Retinal pigment epithelial cell (primary cell): ENCODE measurements around the gene MBD5.

Source experiments
- DNase-seq: peaks from one replicate; pipeline ENCODE4 v3.0.0-alpha.2; 2010; ENCODE audit warnings: low read depth
- H3K4me3 ChIP-seq: 2 replicates; pipeline ENCODE4 v1.5.1; 2011; ENCODE audit warnings: mild to moderate bottlenecking, low read length, control low read depth, moderate library complexity
- CTCF ChIP-seq: conservative IDR thresholded peaks from 2 replicates; pipeline ENCODE4 v1.5.1; 2011; ENCODE audit warnings: low read depth, low read length, control low read depth, inconsistent platforms

MBD5 gene

GRCh38 chr2:148255929-148256328, 235.0 kb downstream of the MBD5 start:
- no peak for DNase-seq
- H3K4me3 ChIP-seq, result no peak overlapping the region
- TF ChIP-seq CTCF, result no peak

DNA sequence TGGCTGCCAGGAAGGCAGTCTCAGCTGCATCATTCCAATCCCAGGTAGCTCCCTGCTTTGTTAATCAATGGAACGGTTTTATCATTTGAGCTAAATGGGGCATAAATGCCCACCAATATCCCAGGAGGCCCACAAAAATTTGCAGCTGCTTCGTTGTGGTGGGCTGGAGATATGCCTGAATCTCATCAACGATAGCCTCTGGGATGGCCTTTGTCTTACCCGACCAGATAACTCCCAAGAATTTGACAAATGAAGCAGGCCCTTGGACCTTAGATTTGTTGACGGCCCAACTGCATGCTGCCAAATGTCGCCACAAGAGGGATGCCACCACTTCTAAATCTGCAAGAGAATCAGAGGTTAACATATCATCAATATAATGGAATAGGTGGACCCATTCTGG, 236.4 kb downstream of the MBD5 start:
- DNase-seq, result no peak
- no peak for TF ChIP-seq CTCF
- H3K4me3 ChIP-seq, result no peak overlapping the region

DNA sequence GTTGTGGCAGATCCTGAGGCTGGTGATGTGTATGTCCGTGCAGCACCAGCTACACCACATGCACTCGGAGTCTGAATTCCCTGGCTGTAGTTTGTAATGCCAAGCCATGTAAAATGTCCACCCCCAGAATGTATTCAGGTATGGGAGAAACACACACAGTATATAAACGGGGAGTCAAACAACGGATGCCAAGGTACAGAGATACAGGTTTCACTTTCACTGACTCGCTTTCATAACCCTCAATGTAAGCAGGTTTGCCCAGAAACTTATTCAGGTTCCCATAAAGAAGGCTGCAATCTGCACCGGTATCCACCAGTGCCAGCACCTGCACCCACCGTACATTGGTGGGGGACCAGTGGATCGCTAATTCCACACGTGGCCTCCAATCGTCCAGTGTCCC, 237.2 kb downstream of the MBD5 start:
- H3K4me3 ChIP-seq, result no peak overlapping the region
- no peak for DNase-seq
- no peak for TF ChIP-seq CTCF

GRCh38 chr2:148259674-148260073, 238.8 kb downstream of the MBD5 start:
- TF ChIP-seq CTCF, result no peak
- no peak overlapping the region for H3K4me3 ChIP-seq
- no peak for DNase-seq

- H3K4me3 ChIP-seq, result no peak overlapping the region
- no peak for DNase-seq
- no peak for TF ChIP-seq CTCF
These were observed 243.0 kb downstream of the MBD5 start for GRCh38 chr2:148263890-148264289.

- no peak overlapping the region for H3K4me3 ChIP-seq
- no peak for DNase-seq
- no peak for TF ChIP-seq CTCF
These were observed 252.3 kb downstream of the MBD5 start for GRCh38 chr2:148273158-148273691.

DNA sequence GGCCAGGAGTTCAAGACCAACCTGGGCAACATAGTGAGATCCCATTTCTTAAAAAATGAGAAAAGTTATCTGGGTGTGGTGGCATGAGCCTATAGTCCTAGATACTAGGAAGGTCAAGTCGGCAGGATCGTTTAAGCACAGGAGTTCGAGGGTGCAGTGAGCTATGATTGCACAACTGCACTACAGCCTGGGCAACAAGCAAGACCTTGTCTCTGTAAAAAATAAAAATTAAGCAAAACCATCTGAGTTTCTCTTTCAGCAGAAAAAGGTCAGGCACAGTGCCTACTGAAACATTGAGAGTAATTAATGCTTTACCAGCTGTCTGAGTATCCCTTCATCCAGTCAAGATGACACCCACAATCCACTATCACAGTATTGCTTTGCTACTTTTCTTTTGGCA, 258.3 kb downstream of the MBD5 start:
- DNase-seq, result no peak
- no peak overlapping the region for H3K4me3 ChIP-seq
- no peak for TF ChIP-seq CTCF
